SU-DHL-6 (cell line): ENCODE results near the gene GDI2.

ENCODE experiments used
- H2AFZ ChIP-seq: fragments of 200-600 bp; sonication (generic); 2 replicates; pipeline ENCODE4 v1.6.1; 2014; ENCODE audit warnings: low read depth, mild to moderate bottlenecking, moderate library complexity, mixed read lengths, antibody characterized with exemption, low read length; ENCODE audit not compliant: severe bottlenecking
- H3F3A ChIP-seq: fragments of 200-600 bp; shearing (Covaris generic); 2 replicates; pipeline ENCODE4 v1.6.0; 2016; ENCODE audit warnings: antibody characterized with exemption, mild to moderate bottlenecking; ENCODE audit not compliant: insufficient read depth
- H3K27ac ChIP-seq: fragments of 200-600 bp; sonication (generic); 2 replicates; pipeline ENCODE4 v1.5.1; 2016; ENCODE audit warnings: low read depth, mild to moderate bottlenecking, low read length, moderate library complexity, mixed read lengths
- H3K27me3 ChIP-seq: fragments of 200-600 bp; sonication (generic), shearing (Covaris generic); 2 replicates; pipeline ENCODE4 v1.6.0; 2014; ENCODE audit warnings: mild to moderate bottlenecking, low read length
- H3K36me3 ChIP-seq: fragments of 200-600 bp; sonication (generic); 2 replicates; pipeline ENCODE4 v1.6.1; 2014; ENCODE audit warnings: mild to moderate bottlenecking, low read length, mixed read lengths
- H3K4me2 ChIP-seq: fragments of 300-600, 200-600 bp; shearing (Covaris generic), sonication (generic); 2 replicates; pipeline ENCODE4 v1.6.0; 2014; ENCODE audit warnings: low read length, low read depth, mild to moderate bottlenecking; ENCODE audit not compliant: poor library complexity, severe bottlenecking
- H3K4me3 ChIP-seq: fragments of 200-600 bp; sonication (generic); 2 replicates; pipeline ENCODE4 v1.5.1; 2014; ENCODE audit warnings: antibody characterized with exemption, low read length, mild to moderate bottlenecking, mixed read lengths; ENCODE audit not compliant: insufficient read depth, poor library complexity, severe bottlenecking
- H3K79me2 ChIP-seq: fragments of 200-600 bp; sonication (generic); 2 replicates; pipeline ENCODE4 v1.6.1; 2014; ENCODE audit warnings: mild to moderate bottlenecking, low read length, moderate library complexity; ENCODE audit not compliant: insufficient read depth
- H3K9ac ChIP-seq: fragments of 200-600 bp; sonication (generic); 2 replicates; pipeline ENCODE4 v1.7.0; 2014; ENCODE audit warnings: mild to moderate bottlenecking, low read length
- H3K9me2 ChIP-seq: fragments of 200-600 bp; sonication (generic); replicated peaks from 2 replicates; pipeline ENCODE4 v1.6.1; 2014; ENCODE audit warnings: low read length; ENCODE audit not compliant: insufficient read depth
- H3K9me3 ChIP-seq: fragments of 200-600 bp; sonication (generic); 2 replicates; pipeline ENCODE4 v1.6.1; 2014; ENCODE audit warnings: low read length, mixed read lengths; ENCODE audit not compliant: insufficient read depth
- H4K20me1 ChIP-seq: fragments of 200-600 bp; sonication (generic); 2 replicates; pipeline ENCODE4 v1.6.1; 2014; ENCODE audit warnings: low read depth, mild to moderate bottlenecking, antibody characterized with exemption, low read length, moderate library complexity, mixed read lengths
- CTCF ChIP-seq: fragments of 200-600 bp; sonication (generic); IDR thresholded peaks from one replicate; pipeline ENCODE4 v1.5.1; 2017; ENCODE audit warnings: antibody characterized with exemption, mild to moderate bottlenecking, low read length, moderate library complexity; ENCODE audit not compliant: insufficient read depth, poor library complexity, severe bottlenecking
- EZH2phosphoT487 ChIP-seq: fragments of 200-600 bp; sonication (generic), shearing (Covaris generic); conservative IDR thresholded peaks from 2 replicates; pipeline ENCODE4 v1.6.1; 2018; ENCODE audit warnings: mild to moderate bottlenecking, antibody characterized with exemption, low read length, moderate library complexity, mixed read lengths

The GDI2 gene

DNA sequence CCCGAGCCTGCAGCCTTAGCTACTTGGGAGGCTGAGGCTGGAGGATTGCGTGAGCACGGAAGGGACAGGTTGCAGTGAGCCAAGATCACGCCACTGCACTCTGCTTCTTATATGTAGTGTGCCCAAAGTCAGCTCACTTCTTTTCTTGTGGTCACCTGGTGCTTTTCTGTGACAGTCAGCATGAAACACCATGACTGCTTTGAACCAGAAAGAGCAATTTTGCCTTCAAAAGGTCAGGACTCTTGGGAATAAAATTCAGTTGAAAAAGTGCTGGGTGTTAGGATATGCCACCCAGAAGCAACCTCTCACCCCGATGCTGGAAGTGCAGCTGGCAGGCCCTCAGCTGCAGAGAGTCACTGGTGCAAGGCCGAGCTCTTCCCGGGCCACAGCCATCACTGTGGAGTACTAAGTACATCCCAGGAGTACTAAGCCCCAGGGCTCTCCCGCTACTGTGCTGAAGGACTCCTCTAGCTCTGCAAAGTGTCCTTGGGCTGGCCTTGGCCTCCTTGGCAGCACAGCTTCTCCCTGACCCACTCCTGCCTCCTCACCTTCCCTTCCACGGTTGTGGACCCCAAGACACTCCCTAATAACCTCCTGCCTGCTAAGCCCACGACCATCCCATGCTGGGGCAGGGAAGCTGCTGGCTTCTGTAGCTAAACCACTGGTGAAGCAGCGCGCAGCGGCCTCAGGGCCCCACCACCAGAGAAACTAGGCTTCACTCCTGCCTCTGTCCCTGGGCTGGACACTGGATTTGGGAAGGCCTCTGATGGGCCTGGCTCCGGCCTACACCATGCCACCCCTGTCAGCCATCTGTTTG lies 17.6 kb upstream of the GDI2 start:
- Histone ChIP-seq H2AFZ (no peak overlapping the region), H3K9me2 (no peaks in the 10 kb centered on the region), H4K20me1 (no peaks in the 10 kb centered on the region), H3K4me2 (no peak overlapping the region), H3K4me3 (no peak overlapping the region), H3K27ac (no peak overlapping the region), H3K9me3 (no peaks in the 10 kb centered on the region), H3K79me2 (no peaks in the 10 kb centered on the region), H3K27me3 (no peaks in the 10 kb centered on the region), H3K9ac (no peak overlapping the region), H3K36me3 (no peaks in the 10 kb centered on the region), H3F3A (no peaks in the 10 kb centered on the region)
- TF ChIP-seq CTCF, result no peak
- no peak for TF ChIP-seq EZH2phosphoT487

GRCh38 chr10:5829267-5829666 lies 16.0 kb upstream of the GDI2 start:
- H3K9me3 ChIP-seq, result no peaks in the 10 kb centered on the region
- H3K9me2 ChIP-seq, result no peaks in the 10 kb centered on the region
- no peaks in the 10 kb centered on the region for H3K27me3 ChIP-seq
- no peak overlapping the region for H3K27ac ChIP-seq
- no peak overlapping the region for H3K4me3 ChIP-seq
- no peaks in the 10 kb centered on the region for H3K36me3 ChIP-seq
- no peaks in the 10 kb centered on the region for H3K79me2 ChIP-seq
- no peaks in the 10 kb centered on the region for H3F3A ChIP-seq
- no peak overlapping the region for H2AFZ ChIP-seq
- H3K9ac ChIP-seq, result no peak overlapping the region
- no peak for TF ChIP-seq EZH2phosphoT487
- TF ChIP-seq CTCF, result no peak
- H4K20me1 ChIP-seq, result no peaks in the 10 kb centered on the region
- no peak overlapping the region for H3K4me2 ChIP-seq

GRCh38 chr10:5828725-5829124 lies 15.5 kb upstream of the GDI2 start:
- no peak overlapping the region for H3K4me3 ChIP-seq
- H3K9ac ChIP-seq, result no peak overlapping the region
- H3K36me3 ChIP-seq, result no peaks in the 10 kb centered on the region
- no peaks in the 10 kb centered on the region for H3K79me2 ChIP-seq
- H2AFZ ChIP-seq, result no peak overlapping the region
- no peaks in the 10 kb centered on the region for H3K9me2 ChIP-seq
- no peaks in the 10 kb centered on the region for H3F3A ChIP-seq
- TF ChIP-seq EZH2phosphoT487 (no peak), CTCF (no peak)
- H4K20me1 ChIP-seq, result no peaks in the 10 kb centered on the region
- no peak overlapping the region for H3K27ac ChIP-seq
- no peak overlapping the region for H3K4me2 ChIP-seq
- H3K9me3 ChIP-seq, result no peaks in the 10 kb centered on the region
- H3K27me3 ChIP-seq, result no peaks in the 10 kb centered on the region
